Islet of Langerhans (tissue), 1 donor: ENCODE data around the gene DNAAF1.
"Not testable (repeated sequence)": the region's sequence is repeated elsewhere in the genome, so short reads cannot be mapped to it uniquely, and the experiment has no call there.

ENCODE experiments used
- FAIRE-seq: peaks from one replicate; lab custom pipeline; 2011; peaks lifted over from hg19 to GRCh38; lab: Jason Lieb, UNC

DNAAF1 gene

DNA sequence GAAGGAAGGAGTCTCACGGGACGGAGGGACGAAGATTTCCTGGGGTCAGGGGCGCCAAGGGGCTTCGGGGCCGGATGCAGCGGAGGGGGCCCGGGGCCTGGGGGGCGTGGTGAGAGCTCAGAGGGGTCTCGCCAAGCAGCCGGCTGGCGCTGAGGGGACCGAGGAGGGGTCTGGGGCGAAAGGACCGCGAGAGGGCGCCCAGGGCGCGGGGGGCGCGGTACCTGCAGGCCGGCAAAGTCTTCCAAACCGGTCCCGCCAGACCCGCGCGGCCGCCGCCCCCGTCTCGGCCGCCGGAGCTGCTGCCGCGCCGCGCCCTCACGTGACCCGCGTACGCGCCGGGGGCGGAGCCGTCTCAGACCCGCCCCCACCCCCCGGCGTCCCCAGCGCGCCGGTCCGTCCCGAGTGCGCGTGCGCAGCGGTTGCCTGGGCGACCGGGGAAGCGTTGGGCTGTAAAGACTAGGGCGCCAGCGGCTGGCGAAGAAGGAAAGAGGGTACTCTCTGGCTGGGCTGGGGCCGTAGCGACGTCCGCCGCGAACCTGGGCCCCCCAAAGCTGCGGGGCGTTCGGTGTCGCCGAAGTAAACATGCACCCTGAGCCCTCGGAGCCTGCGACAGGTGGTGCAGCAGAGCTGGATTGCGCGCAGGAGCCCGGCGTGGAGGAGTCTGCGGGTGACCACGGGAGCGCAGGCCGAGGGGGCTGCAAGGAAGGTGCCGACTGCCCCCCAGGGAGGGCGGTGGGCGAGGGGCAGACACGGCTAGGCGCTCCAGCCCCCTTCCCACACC lies at the start of gene DNAAF1, which contains the start of gene HSDL1:
Gene DNAAF1, plus strand, starts transcription at position 450 of the 781 bp plus-strand sequence. Its CDS starts 133 bp downstream, at position 583.
Gene HSDL1, minus strand, starts transcription at position 319 of the 781 bp plus-strand sequence. CDS start 13,856 bp downstream, outside the sequence.
- FAIRE-seq: no peak

DNA sequence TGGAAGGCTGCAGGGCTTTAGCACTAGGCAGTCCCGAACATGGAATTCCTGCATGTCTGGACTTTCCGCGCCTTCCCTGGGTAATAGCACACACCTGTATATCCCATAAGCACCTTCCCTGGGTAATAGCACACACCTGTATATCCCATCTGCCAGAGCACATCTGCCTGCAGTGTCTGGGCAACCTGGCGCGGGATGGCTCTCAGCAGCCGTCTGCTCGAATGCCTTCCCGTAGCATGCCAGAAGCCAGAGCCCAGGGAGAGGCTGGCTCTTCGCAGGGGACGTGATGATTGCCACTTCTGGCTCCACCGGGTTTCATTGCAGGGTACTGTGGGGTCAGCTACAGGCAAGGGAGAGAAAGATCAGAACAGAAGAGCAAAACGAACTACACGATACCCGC lies 49.6 kb upstream of the DNAAF1 start:
- FAIRE-seq: no peak

DNA sequence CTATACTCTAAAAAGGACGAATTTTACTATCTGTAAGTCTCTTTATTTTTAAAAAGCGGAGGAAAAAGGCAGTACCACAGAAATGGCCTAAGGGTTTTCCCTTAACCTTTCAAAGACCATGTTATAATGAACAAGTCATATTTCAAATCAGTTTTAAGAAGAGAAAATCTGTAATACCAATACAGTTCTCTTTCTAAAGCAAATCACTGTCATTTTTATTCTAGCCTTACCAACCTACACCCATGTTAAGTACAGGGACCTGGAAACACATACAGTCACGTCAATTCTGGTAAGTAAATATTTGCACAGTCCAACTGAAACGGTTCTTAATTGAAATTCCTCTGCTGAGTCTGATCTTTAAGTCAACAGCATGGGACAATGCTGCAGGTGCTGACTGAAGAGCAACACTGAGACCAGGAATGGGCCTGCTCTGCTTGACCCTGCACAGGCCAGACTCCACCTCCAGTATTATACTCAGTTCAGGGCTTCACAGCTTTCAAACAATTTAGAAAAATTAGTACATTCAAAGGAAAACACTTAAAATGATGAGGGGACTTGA lies 48.6 kb upstream of the DNAAF1 start:
- FAIRE-seq: no peak

DNA sequence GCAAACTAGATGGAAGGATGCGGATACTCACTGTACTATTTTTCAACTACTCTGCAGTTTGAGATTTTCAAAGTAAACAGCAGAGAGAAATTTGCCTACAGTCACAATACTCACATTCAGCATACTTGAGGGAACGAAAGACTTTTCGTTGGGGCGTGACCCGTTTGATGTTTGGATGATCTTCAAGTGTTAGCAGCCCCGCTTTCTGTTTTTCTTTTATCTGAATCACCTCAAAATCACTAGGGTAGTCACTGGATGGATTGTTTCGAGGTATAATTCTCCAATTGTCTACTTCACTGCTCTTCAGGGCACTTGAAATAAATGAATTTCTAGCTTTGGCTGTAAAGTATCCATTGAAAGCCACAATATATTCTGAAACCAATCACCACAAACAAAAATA lies 46.2 kb upstream of the DNAAF1 start:
- no peak for FAIRE-seq

DNA sequence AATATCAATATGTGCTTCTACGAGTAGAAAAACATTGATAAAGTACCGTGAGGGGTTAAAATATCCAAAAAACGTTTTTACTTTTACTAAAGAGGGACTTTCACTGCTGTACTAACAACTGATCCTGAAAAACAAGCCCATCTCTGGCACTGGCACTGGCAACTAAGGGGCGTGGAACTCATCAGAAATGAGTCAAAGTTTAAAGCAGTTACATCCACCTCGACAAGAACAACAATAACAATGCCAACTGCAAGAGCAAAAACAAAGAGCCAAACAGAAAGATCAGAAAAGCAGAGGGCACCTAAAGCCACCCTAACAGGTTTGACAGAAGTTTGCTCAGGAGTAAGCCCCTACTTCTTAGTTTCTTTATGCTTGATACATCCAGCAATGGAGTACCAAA lies 41.4 kb upstream of the DNAAF1 start:
- FAIRE-seq: no peak

DNA sequence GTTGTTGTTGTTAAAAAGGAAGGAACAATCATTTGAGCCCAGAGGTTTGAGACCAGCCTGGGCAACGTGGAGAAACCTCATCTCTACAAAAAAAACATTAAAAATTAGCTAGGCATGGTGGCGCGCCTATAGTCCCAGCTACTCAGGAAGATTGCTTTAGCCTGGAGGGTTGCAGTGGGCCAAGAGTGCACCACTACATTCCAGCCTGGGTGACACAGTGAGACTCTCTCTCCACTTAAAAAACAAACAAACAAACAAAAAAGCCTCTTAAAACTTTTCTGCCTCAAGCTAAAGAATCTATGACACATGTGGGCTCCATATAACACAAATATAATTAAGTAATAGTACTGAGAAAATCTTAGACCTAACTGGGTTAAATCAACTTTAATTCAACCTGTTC lies 40.9 kb upstream of the DNAAF1 start:
- FAIRE-seq: no peak

DNA sequence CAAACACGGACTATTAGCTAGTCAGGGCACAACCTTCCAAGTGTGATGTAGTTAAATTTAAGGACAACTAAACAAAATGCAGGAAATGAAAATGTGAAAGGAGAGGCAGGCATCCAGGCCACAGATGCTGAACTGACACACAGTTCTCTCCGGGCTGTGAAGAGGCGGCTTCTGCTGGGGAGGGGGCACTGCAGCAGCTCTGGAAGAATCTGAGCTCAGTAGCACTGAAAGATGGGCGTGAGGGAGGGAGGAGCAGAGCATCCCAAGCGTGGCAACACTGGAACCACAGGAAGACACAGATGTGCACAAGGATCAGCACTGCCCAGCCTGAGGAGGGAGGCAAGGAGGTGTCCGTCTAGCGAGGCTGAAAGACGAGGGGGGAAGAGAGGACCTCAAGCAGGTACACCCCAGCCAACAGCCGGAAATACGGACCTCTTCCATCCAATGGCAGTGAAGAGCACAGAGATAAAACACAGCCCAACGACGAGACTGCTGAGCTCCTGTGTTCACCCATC lies 39.8 kb upstream of the DNAAF1 start:
- no peak for FAIRE-seq

DNA sequence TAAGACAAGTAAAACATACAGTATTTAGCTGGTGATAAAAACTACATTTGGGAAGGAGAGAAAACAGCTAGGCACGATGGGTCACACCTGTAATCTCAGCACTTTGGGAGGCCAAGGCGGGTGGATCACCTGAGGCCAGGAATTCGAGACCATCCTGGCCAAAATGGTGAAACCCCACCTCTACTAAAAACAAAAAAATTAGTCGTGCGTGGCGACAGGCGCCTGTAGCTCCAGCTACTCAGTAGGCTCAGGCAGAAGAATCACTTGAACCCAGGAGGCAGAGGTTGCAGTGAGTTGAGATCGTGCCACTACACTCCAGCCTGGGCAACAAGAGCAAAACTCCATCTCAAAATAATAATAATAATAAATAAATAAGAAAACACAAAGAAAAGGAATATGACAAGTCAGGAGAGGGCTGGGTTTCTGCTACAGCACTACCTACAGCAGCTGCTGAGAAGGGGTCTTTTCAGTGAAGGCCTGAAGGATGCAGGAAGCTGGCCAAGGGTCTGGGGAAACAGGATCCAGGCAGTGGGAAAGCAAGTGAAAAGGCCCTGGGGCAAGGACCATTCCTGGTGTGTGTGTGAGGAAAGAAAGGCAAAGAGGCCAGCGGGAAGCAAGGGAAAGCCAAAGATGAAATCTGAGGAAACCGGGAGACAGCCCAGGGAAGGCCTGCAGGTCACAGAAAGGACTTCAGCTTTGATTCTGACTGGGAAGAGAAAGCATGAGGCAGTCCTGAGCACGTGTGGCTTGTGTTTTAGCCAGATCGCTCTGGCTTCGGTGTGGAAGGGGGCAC lies 39.0 kb upstream of the DNAAF1 start:
- no peak for FAIRE-seq

DNA sequence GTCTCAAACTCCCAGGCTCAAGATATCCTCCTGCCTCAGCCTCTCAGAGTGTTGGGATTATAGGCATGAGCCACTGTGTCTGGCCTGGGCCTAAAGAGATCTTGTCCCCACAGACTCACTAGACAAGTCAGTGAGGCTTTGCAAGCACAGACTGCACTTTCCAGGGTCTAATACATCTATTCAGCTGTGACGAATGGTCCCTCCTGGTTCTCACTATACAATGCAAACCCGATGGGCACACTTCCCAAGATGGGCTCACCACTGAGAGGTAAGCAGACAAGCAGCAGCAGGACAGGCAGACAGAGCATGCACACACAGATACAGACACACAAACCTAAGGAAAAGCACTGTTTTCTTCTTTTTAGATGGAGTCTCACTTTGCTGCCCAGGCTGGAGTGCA lies 37.2 kb upstream of the DNAAF1 start:
- no peak for FAIRE-seq

DNA sequence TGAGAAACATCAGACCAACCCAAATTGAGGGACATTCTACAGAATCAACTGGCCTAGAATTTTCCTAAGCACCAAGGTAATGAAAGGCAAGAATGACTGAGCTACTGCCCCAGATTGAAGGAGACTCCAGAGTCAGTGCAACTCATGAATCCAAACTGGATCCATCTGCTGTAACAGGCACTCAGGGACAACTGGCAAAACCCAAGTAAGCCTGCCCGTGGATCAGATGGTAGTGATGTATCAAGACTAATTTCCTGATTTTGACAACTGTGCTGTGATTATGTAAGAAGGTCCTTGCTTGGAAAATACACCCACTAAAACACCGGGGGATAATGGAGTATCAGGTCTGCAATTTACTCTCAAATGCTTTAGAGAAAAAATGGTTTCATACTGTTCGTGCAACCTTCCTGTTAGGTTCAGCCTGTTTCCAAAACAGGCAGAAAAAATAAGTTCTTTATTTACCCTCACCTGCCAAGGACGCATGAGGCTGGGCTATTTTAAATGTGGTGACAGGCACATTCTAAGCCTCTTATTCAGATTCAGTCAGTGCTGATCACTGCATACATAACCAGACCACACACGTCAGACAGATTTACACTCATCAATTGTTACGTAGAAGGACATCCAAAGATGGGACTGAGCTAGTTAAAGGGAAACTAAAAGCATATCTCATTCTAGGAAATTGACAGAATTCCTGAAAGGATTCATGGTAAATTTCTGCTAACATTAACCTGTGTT lies 35.3 kb upstream of the DNAAF1 start:
- no peak for FAIRE-seq

DNA sequence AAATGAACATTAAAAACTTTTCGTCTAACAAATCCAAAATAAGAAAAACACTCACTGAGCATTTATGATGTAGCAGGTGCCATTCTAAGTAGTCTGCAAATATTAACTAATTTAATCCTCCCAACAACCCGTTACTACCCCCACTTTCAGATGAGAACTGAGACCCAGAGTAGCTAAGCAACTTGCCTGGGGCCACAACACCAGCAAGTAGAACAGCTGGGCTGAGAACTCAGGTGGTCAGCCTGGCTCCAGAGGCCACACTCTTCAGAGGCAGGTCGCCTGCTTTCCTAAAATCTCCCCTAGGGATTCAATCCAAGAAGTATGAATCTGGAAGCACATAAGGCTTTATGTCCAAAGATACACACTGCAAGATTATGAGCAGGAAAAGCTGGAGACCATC lies 34.6 kb upstream of the DNAAF1 start:
- no peak for FAIRE-seq

DNA sequence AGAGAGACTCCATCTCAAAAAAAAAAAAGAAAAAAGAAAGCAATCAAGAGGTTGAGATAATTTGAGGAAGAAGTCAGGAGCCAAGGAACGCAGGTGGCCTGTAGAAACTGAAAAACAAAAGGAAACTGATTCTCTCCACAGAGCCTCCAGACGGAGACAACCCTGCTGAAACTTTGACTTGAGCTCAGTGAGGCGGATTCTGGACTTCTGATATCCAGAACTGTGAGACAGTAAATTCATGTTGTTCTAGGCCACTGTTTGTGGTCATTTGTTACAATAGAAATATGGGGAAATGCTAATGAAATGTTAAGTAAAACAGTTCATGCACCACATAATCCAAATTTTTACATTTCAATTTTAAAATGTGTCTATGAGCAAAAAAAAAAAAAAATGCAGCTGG lies 33.6 kb upstream of the DNAAF1 start:
- no peak for FAIRE-seq

DNA sequence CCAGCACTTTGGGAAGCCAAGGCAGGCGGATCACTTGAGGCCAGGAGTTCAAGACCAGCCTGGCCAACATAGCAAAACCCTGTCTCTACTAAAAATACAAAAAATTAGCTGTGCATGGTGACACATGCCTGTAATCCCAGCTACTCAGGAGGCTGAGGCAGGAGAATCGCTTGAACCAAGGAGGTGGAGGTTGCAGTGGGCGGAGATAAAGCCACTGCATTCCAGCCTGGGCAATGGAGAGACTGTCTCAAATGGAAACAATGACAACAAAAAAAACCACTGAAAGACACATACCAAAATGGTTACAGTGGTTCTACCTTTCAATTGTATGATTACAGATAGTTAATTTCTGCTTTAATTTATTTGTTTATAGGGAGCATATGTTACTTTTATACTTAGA lies 33.2 kb upstream of the DNAAF1 start:
- not testable (repeated sequence) for FAIRE-seq

DNA sequence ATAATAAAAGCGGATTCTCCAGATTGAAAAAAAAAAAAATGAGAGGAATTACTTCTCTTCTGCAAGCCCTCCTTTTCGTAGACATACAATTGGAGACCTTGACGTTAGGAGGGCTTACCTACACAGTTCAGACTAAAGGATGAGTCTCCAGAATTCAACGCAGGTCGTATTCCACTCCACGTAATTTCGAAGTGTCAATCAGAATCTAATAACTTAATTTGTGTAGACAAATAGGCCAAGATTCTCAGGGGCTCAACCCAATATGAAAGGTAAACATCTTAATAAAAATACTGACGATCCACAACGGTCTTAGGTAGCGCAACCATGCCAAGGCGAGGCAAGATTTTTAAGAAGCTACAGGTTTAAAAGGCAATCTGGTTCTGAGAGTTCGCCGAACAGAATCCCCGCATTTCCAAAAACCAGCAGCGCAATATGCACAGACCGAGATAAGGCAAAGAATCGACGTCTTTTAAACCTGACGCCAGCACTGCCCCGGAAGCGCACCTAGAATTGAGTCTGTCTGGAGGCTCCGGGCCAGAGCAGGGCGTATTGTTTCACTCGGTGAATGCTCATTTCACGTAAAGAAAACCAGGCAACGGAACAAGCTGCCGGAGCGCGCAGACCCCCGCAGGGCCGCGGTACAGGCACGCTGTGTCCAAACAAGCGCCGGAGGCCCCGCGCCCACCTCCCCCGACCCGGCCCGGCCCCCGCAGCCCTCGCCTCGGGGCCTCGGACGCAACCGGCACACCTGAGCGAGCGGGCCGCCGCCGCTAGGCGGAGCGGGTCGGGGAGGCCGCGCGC lies 29.0 kb upstream of the DNAAF1 start:
- FAIRE-seq: no peak

DNA sequence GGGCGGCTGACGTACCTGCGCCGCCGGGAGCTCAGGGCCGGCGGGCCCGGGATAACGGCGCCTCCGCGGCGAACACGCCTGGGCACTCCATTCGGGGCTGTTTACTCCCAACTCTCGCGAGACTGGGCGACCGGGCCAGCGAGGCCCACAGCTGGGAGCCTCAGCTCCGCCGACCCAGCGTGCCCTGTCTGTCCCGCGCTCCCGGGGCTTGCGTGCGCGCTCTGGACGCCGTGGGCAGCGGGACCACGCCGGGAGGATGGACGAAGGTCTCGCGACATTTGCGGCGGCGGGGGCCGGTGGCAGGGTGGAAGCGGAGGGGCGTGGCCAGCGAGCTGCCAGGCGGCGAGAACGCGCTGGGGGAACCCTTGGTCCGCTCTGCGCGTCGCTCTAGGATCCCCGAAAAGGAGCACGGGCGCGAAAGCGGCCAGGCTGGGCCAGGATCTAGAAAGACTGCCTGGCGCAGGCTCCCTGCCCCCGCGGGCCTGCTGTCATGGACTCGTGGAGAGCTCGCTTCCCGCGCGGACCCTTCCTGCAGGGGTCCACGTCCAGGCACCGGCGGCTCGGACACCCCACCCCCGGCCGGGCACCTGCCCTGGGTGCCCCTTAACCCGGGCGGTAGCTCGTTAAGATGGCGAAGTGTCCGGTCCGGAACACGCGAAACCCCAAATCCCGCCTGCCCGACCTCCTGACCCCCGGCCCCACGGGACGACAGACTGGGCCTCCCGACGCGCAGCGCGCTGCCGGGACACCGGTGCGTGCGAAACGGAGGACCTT lies 28.2 kb upstream of the DNAAF1 start, which contains the start of gene MBTPS1:
Gene MBTPS1, minus strand, starts transcription at position 223 of the 774 bp plus-strand sequence. CDS start 15,159 bp downstream, outside the sequence.
- FAIRE-seq: no peak

DNA sequence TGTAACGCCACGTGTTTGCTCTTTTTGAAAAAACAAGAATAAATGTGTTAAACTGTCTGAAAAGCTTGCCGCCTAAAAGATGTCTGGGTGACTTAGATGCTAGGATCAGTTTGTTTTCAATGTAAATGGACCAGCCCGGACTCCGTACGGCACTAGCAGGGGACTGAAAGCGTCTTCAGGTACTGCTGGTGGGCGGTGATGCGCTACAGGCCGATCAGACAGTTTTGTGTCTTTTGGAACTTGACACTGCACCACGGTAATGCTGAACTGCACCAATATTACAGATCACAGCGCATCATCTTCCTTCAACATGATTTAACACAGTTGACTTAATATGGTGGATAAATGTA lies 27.6 kb upstream of the DNAAF1 start:
- no peak for FAIRE-seq

DNA sequence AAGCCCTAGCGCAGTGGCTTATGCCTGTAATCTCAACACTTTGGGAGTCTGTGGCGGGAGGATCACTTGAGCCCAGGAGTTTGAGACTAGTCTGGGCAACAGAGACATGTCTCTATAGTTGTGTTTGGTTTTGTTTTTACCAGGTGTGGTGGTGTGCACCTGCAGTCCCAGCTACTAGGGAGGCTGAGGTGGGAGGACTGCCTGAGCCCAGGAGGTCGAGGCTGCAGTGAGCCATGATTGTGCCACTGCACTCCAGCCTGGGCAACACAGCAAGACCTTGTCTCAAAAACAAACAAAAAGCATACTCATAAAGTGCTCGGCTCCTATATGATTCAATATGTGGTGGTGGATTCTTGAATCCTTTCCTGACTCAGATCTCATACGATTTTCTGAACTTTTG lies 26.8 kb upstream of the DNAAF1 start:
- not testable (repeated sequence) for FAIRE-seq

DNA sequence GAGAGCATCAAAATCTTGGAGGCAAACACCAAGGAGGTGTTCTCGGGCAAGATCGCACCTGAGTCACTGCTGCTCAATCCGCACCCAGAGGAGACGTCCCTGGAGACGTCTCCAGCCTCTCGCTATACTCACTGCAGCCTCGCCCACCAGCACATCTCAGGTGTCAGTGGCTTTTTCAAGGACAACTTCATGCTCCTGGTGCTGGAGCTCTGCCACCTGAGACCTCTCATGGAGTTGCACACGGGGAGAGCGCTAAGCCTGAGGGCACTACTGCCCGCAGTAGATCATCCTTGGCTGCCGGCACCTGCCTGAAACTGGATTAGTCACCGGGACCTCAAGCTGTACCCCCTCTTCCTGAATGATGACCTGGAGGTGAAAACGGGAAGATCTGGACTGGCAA lies 25.7 kb upstream of the DNAAF1 start:
- FAIRE-seq: no peak

DNA sequence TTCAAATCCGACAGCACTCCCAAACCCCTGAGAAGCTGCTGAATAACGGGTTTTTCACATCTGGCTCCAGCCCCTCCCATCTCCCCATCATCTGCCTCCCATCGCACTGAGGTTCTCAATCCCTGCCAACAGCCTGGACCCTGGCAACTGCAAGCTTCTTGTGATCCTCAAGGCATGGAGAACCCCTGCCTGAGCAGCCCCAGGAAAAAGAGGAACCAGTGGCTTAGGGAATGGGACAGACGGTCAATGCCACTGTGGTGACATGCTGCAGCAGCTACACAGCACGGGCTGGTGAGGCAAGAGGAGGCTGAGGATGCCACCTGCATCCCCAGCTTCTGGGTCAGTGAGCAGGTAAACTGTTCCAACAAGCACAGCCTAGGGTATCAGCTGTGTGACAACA lies 25.1 kb upstream of the DNAAF1 start:
- no peak for FAIRE-seq

DNA sequence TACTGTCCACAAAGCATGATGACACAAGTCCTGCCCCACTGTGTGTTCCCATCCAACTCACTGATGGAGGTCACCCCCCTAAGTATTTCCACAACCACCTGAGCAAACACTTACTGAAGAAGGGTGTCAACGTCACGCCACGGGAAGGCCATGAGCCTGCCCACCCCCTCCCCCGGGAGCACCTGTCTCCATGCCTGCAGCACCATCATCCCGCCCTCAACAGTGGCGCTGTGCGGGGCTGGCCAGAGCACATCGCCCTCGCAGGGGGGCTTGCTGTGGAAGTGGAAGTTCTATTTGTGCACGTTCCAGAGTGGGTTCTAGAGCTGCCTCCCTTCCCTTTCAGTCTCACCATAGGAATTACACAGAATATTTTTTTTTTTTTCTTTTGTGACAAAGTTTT lies 24.1 kb upstream of the DNAAF1 start:
- FAIRE-seq: no peak
